ENCODE measurements around the gene OR10X1.

Gene OR10X1

GRCh38 chr1:158583962-158584361 lies 4.3 kb upstream of the OR10X1 start:
- DNase-seq (ENCODE audit: low read depth in 2 of 2), result no peak
- TF ChIP-seq CTCF (IDR thresholded peaks at IDR 0.05; ENCODE audit: low read depth, low read length), result no peak
- no peak overlapping the region for H3K4me3 ChIP-seq (replicated peaks in 1 of 2; ENCODE audit: low read depth in 2 of 2, low read length in 2 of 2)

- H3K4me3 ChIP-seq (replicated peaks in 1 of 2; ENCODE audit: low read depth in 2 of 2, low read length in 2 of 2), result no peak overlapping the region
- TF ChIP-seq CTCF (IDR thresholded peaks at IDR 0.05; ENCODE audit: low read depth, low read length), result no peak
- no peak for DNase-seq (ENCODE audit: low read depth in 2 of 2)
These were observed 2.1 kb downstream of the OR10X1 start for GRCh38 chr1:158577561-158577960.

GRCh38 chr1:158572226-158572625 lies 7.5 kb downstream of the OR10X1 start:
- H3K4me3 ChIP-seq (replicated peaks in 1 of 2; ENCODE audit: low read depth in 2 of 2, low read length in 2 of 2), result no peak overlapping the region
- TF ChIP-seq CTCF (IDR thresholded peaks at IDR 0.05; ENCODE audit: low read depth, low read length), result no peak
- DNase-seq (ENCODE audit: low read depth in 2 of 2), result no peak

GRCh38 chr1:158570480-158570879 lies 9.2 kb downstream of the OR10X1 start, which contains the start of gene OR6P1:
Gene OR6P1 (minus strand): TSS chr1:158570580. CDS start chr1:158563604, 6,976 bp downstream.
- DNase-seq (ENCODE audit: low read depth in 2 of 2), result no peak
- no peak within 1 kb of the TSS for H3K4me3 ChIP-seq (replicated peaks in 1 of 2; ENCODE audit: low read depth in 2 of 2, low read length in 2 of 2)
- TF ChIP-seq CTCF (IDR thresholded peaks at IDR 0.05; ENCODE audit: low read depth, low read length), result no peak

- DNase-seq (ENCODE audit: low read depth in 2 of 2), result no peak
- no peak overlapping the region for H3K4me3 ChIP-seq (replicated peaks in 1 of 2; ENCODE audit: low read depth in 2 of 2, low read length in 2 of 2)
- TF ChIP-seq CTCF (IDR thresholded peaks at IDR 0.05; ENCODE audit: low read depth, low read length), result no peak
These were observed 15.1 kb downstream of the OR10X1 start for GRCh38 chr1:158564608-158565007.

- TF ChIP-seq CTCF (IDR thresholded peaks at IDR 0.05; ENCODE audit: low read depth, low read length), result no peak
- DNase-seq (ENCODE audit: low read depth in 2 of 2), result no peak
- no peak overlapping the region for H3K4me3 ChIP-seq (replicated peaks in 1 of 2; ENCODE audit: low read depth in 2 of 2, low read length in 2 of 2)
These were observed 15.8 kb downstream of the OR10X1 start for GRCh38 chr1:158563853-158564252.

GRCh38 chr1:158559696-158560095 lies 20.0 kb downstream of the OR10X1 start:
- TF ChIP-seq CTCF (IDR thresholded peaks at IDR 0.05; ENCODE audit: low read depth, low read length), result no peak
- no peak for DNase-seq (ENCODE audit: low read depth in 2 of 2)

More at GRCh38 chr1:158559696-158560095, 20.0 kb downstream of the OR10X1 start:
- H3K4me3 ChIP-seq (replicated peaks in 1 of 2; ENCODE audit: low read depth in 2 of 2, low read length in 2 of 2), result no peak overlapping the region

All from cardiac fibroblast (primary cell).